PC-9 (cell line): ENCODE data around the gene MESP1. TPM values are rescaled to one million over a fixed set of nuclear protein-coding genes. Genes with fewer than 3 reads are reported as not detected.
A peak's percentile ranks its signal among the peaks of the same experiment; 100 is the strongest.

ENCODE experiments used
- BruUV-seq: library from RNA; stranded (reverse); fragments of 400-500 nt; replicated peaks from 2 replicates; lab custom pipeline; 2021; lab: Mats Ljungman, UMichigan
- CTCF ChIA-PET: fragments of 300-600 bp; sonication (Branson Sonifier 250); formaldehyde crosslinking; loops from one replicate; lab custom pipeline; 2022; ENCODE audit warnings: antibody characterized with exemption; lab: Charles Lee
- POLR2A ChIA-PET: fragments of 300-600 bp; sonication (Branson Sonifier 250); formaldehyde crosslinking; loops from one replicate; lab custom pipeline; 2022; ENCODE audit warnings: antibody characterized with exemption; ENCODE audit not compliant: unreplicated experiment; lab: Charles Lee
- DNase-seq, 2 experiments: peaks; one replicate each; pipeline versions ENCODE4 v3.0.0 to v3.0.0-alpha.2; 2015 to 2022; ENCODE audit warnings: mixed read lengths in 1 of 2
- H2AFZ ChIP-seq: fragments of 200-600 bp; sonication (generic); 2 replicates; pipeline ENCODE4 v1.8.1; 2017; ENCODE audit warnings: antibody characterized with exemption
- H3F3A ChIP-seq: fragments of 200-600 bp; sonication (generic); 2 replicates; pipeline ENCODE4 v1.8.1; 2017; ENCODE audit warnings: antibody characterized with exemption, mild to moderate bottlenecking, low read depth; ENCODE audit not compliant: insufficient read depth
- H3K27ac ChIP-seq: fragments of 200-600 bp; sonication (generic); 2 replicates; pipeline ENCODE4 v1.6.1; 2016; ENCODE audit warnings: mixed run types
- H3K27me3 ChIP-seq: fragments of 200-600 bp; sonication (generic); 2 replicates; pipeline ENCODE4 v1.6.1; 2016; ENCODE audit warnings: low read depth, mixed run types; ENCODE audit not compliant: insufficient read depth
- H3K36me3 ChIP-seq: fragments of 200-600 bp; sonication (generic); 2 replicates; pipeline ENCODE4 v1.6.1; 2016; ENCODE audit warnings: low read depth, mixed run types
- H3K4me1 ChIP-seq: fragments of 200-600 bp; sonication (generic); replicated peaks from 2 replicates; pipeline ENCODE4 v1.6.1; 2016; ENCODE audit warnings: mixed run types; ENCODE audit not compliant: insufficient read depth
- H3K4me2 ChIP-seq: fragments of 200-600 bp; sonication (generic); 2 replicates; pipeline ENCODE4 v1.6.1; 2017; ENCODE audit warnings: mixed run types
- H3K4me3 ChIP-seq: fragments of 200-600 bp; sonication (generic); 2 replicates; pipeline ENCODE4 v1.6.1; 2016; ENCODE audit warnings: mixed run types
- H3K79me2 ChIP-seq: fragments of 200-600 bp; sonication (generic); 2 replicates; pipeline ENCODE4 v1.6.1; 2017; ENCODE audit warnings: low read depth, mixed run types
- H3K9me2 ChIP-seq: fragments of 200-600 bp; sonication (generic); 2 replicates; pipeline ENCODE4 v1.8.1; 2017; ENCODE audit warnings: mild to moderate bottlenecking; ENCODE audit not compliant: insufficient read depth
- H3K9me3 ChIP-seq: fragments of 200-600 bp; sonication (generic); 2 replicates; pipeline ENCODE4 v1.8.1; 2016; ENCODE audit warnings: low read depth; ENCODE audit not compliant: insufficient read depth
- H4K20me1 ChIP-seq: fragments of 200-600 bp; sonication (generic); 2 replicates; pipeline ENCODE4 v1.8.1; 2017; ENCODE audit not compliant: insufficient read depth
- EZH2 ChIP-seq: fragments of 200-600 bp; sonication (generic); IDR thresholded peaks from 2 replicates; pipeline ENCODE4 v1.8.0; 2017; ENCODE audit warnings: antibody characterized with exemption, low read depth
- intact Hi-C: fragments of 100-400 bp; cut with micrococcal nuclease; formaldehyde crosslinking; loops from one replicate; pipeline ENCODE4 v1.10.0; 2022; ENCODE audit not compliant: unreplicated experiment
- total RNA-seq: library from RNA; stranded (reverse); gene quantifications from 2 replicates; pipeline ENCODE4 v1.2.3, GENCODE V29; 2021
- TF ChIP-seq, protein P1 (sequence below): fragments of 200-600 bp; sonication (generic); conservative IDR thresholded peaks from 2 replicates; pipeline ENCODE4 v1.6.1; 2017; ENCODE audit warnings: mixed run types, antibody characterized with exemption, mild to moderate bottlenecking, moderate library complexity

Gene MESP1
- total RNA-seq, 1 experiment from 2014 or later: 8.5 TPM

DNA sequence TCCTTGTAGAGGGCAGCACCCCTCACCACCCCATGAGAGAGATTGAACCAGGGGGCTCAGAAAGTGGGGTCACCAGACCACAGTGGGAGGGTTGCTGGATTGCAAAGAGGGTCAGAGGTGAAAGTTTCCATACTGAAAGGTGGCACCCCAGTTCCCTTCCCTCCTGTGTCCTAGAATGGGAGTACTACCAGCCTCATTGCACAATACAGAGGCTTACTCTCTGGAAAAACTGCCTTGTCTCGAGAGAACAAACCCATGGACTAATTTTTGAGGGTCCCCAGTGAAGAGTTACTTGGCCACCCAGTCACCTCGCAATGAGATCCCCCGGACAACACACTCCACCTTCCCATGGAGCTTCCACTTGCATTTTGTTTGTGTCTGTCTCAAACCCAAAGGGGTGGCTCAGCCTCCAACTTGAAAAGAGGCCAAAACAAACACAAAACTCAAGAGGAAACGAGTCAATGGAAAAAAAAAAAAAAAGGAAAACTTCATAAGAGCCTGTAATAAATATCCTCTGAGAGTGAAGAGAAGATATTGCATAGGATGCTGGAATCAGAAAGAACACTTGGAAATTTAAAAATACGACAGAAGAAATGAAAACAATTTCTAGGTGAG lies 43.7 kb upstream of the MESP1 start:
- ChIA-PET POLR2A (interaction anchor here (0.7 kb wide), 1 partner anchor 34 kb away, joined by 10 read pairs; no protein-coding TSS in a partner anchor), CTCF (interaction anchor here (0.7 kb wide), 1 partner anchor 77 kb away, joined by 11 read pairs; no protein-coding TSS in a partner anchor)
- peaks cover 51% of the 10 kb centered on the region for H3K36me3 ChIP-seq
- H3K4me2 ChIP-seq: peak overlapping the region; percentile 11; the same call in 1 of the 2 replicates
- TF ChIP-seq, protein P1, sequence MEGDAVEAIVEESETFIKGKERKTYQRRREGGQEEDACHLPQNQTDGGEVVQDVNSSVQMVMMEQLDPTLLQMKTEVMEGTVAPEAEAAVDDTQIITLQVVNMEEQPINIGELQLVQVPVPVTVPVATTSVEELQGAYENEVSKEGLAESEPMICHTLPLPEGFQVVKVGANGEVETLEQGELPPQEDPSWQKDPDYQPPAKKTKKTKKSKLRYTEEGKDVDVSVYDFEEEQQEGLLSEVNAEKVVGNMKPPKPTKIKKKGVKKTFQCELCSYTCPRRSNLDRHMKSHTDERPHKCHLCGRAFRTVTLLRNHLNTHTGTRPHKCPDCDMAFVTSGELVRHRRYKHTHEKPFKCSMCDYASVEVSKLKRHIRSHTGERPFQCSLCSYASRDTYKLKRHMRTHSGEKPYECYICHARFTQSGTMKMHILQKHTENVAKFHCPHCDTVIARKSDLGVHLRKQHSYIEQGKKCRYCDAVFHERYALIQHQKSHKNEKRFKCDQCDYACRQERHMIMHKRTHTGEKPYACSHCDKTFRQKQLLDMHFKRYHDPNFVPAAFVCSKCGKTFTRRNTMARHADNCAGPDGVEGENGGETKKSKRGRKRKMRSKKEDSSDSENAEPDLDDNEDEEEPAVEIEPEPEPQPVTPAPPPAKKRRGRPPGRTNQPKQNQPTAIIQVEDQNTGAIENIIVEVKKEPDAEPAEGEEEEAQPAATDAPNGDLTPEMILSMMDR: no peak
- no peak for TF ChIP-seq EZH2
- H3K4me3 ChIP-seq: no peak overlapping the region
- no peak for DNase-seq
- BruUV-seq: no TSS peak
- no peaks in the 10 kb centered on the region for H3K9me3 ChIP-seq
- H2AFZ ChIP-seq: no peak overlapping the region
- H3F3A ChIP-seq: peaks cover 46% of the 10 kb centered on the region
- peak overlapping the region; percentile 23 for H3K27ac ChIP-seq
- no peaks in the 10 kb centered on the region for H3K79me2 ChIP-seq
- H3K4me1 ChIP-seq: peaks cover 9% of the 10 kb centered on the region
- no peaks in the 10 kb centered on the region for H3K27me3 ChIP-seq
- no peaks in the 10 kb centered on the region for H3K9me2 ChIP-seq
- intact Hi-C loops: loop anchor here (5.0 kb wide), 1 partner anchor 32 kb away; no protein-coding TSS in a partner anchor
- no peaks in the 10 kb centered on the region for H4K20me1 ChIP-seq

DNA sequence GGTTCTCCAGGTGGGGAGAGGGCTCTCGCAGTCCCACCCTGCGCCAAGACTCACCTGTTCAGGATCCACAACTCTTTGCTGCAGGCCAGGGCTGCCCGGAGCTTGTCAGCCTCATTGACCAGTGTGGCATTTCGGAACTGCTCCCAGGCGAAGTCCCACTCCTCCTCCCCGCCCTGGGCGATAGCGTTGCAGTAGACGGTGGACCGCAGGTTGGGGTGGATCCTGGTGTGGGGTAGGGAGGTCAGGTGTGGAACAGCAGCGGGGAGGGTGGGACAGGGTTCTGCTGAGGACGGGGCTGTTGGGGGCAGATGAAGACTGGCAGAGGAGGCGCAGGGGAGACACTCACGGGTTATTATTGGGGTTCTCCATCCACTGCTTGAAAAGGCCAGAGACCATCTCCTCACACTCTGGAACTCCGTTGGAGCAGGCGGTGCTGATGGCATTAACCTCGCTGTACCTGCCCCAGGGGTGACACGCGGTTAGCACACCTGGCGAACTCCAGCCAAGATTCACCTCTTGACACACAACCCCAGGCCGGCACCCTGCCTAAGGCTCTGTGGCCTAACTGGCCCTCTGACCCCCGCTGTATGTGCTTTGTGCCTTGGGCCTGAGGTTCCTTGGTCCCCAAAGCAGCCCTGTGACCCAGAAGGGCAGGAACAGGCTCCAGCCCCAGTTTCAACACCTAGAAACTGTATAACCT lies 41.2 kb upstream of the MESP1 start:
- H3F3A ChIP-seq: peaks cover 47% of the 10 kb centered on the region
- H4K20me1 ChIP-seq: no peaks in the 10 kb centered on the region
- peaks cover 9% of the 10 kb centered on the region for H3K4me1 ChIP-seq
- TF ChIP-seq, protein P1: no peak
- TF ChIP-seq EZH2: no peak
- no peak overlapping the region for H2AFZ ChIP-seq
- H3K79me2 ChIP-seq: no peaks in the 10 kb centered on the region
- no TSS peak for BruUV-seq
- no peak for DNase-seq
- no peaks in the 10 kb centered on the region for H3K27me3 ChIP-seq
- H3K36me3 ChIP-seq: peaks cover 47% of the 10 kb centered on the region
- no peaks in the 10 kb centered on the region for H3K9me3 ChIP-seq
- CTCF ChIA-PET: no interaction called here
- no peaks in the 10 kb centered on the region for H3K9me2 ChIP-seq
- intact Hi-C loops: no loop called here
- POLR2A ChIA-PET: no interaction called here
- H3K4me2 ChIP-seq: no peak overlapping the region
- no peak overlapping the region for H3K4me3 ChIP-seq
- H3K27ac ChIP-seq: no peak overlapping the region

DNA sequence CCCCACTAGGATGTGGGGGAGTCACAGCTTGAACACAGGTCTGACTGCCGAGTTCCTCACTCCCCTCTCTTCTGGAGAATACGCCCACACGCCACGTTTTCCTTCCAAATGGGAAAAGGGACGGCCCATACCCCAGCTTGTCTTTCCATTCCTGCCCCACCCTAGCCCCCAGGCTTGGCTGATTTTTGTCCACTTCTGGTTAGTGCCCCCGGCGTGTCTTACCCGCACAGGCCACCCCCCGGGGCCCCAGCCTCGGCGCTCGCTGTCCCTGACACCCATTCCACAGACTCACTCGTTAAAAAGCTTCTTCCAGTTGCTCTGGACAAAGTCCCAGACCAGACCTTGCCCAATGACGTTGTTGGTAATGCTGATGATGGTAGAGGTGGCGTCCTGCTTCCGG lies 39.6 kb upstream of the MESP1 start:
- Histone ChIP-seq H4K20me1 (no peaks in the 10 kb centered on the region), H3K9me3 (no peaks in the 10 kb centered on the region), H3K9me2 (no peaks in the 10 kb centered on the region), H3K4me1 (peaks cover 22% of the 10 kb centered on the region), H3F3A (peaks cover 56% of the 10 kb centered on the region), H3K79me2 (no peaks in the 10 kb centered on the region), H3K4me2 (no peak overlapping the region), H3K27ac (peak overlapping the region; percentile 0; the same call in 1 of the 2 replicates), H3K36me3 (peaks cover 43% of the 10 kb centered on the region), H3K4me3 (no peak overlapping the region), H3K27me3 (no peaks in the 10 kb centered on the region), H2AFZ (no peak overlapping the region)
- ChIA-PET POLR2A (no interaction called here), CTCF (no interaction called here)
- no peak for DNase-seq
- intact Hi-C loops: no loop called here
- BruUV-seq: no TSS peak
- no peak for TF ChIP-seq EZH2
- TF ChIP-seq, protein P1: no peak
